ENCODE results near the gene RFC4.

The RFC4 gene

GRCh38 chr3:186806089-186807055 is at the start of gene RFC4 (continued):
- TF ChIP-seq PATZ1 (tag by site-specific recombination; IDR thresholded peaks at IDR 0.05) (peak; percentile 64), PRDM10 (tag by site-specific recombination; IDR thresholded peaks at IDR 0.05) (no peak; the same call in 1 of the 2 replicates), ZNF747 (tag by site-specific recombination; IDR thresholded peaks at IDR 0.05) (no peak), ZNF174 (tag by site-specific recombination; IDR thresholded peaks at IDR 0.05) (no peak), ZNF148 (tag by site-specific recombination; IDR thresholded peaks at IDR 0.05; ENCODE audit: borderline replicate concordance) (no peak), ZNF473 (tag by site-specific recombination; IDR thresholded peaks at IDR 0.05) (no peak), IKZF3 (tag by site-specific recombination; IDR thresholded peaks at IDR 0.05) (peak; percentile 71; the same call in 1 of the 2 replicates), ZNF704 (tag by site-specific recombination; IDR thresholded peaks at IDR 0.05) (no peak), ZBTB7A (tag by site-specific recombination; IDR thresholded peaks at IDR 0.05; ENCODE audit: low read depth) (no peak), ZNF169 (tag by site-specific recombination; IDR thresholded peaks at IDR 0.05) (no peak), BCL11B (tag by site-specific recombination; IDR thresholded peaks at IDR 0.05; ENCODE audit: low read depth) (no peak), ZNF585B (tag by site-specific recombination; IDR thresholded peaks at IDR 0.05) (no peak), ZNF398 (tag by site-specific recombination; IDR thresholded peaks at IDR 0.05) (no peak), HOXC10 (CRISPR knock-in tag; IDR thresholded peaks at IDR 0.05) (no peak), SALL2 (tag by site-specific recombination; IDR thresholded peaks at IDR 0.05; ENCODE audit: borderline replicate concordance) (no peak), ZNF362 (tag by site-specific recombination; IDR thresholded peaks at IDR 0.05) (no peak), ZNF624 (tag by site-specific recombination; IDR thresholded peaks at IDR 0.05) (no peak), ZNF140 (tag by site-specific recombination; IDR thresholded peaks at IDR 0.05) (no peak), ZNF37A (tag by site-specific recombination; IDR thresholded peaks at IDR 0.05) (no peak), ZNF133 (tag by site-specific recombination; IDR thresholded peaks at IDR 0.05) (no peak), AEBP2 (tag by site-specific recombination; IDR thresholded peaks at IDR 0.05; ENCODE audit: borderline replicate concordance) (no peak), ZNF623 (tag by site-specific recombination; IDR thresholded peaks at IDR 0.05) (no peak), ZNF561 (tag by site-specific recombination; IDR thresholded peaks at IDR 0.05; ENCODE audit: borderline replicate concordance) (no peak), HOXA7 (CRISPR knock-in tag; IDR thresholded peaks at IDR 0.05; ENCODE audit: borderline replicate concordance) (no peak)

Data from HEK293 (cell line).